Esophagus muscularis mucosa (tissue), 3 donors: ENCODE results near the gene NKAIN2.

Source experiments
- POLR2A ChIP-seq: fragments of 450-650 bp; IDR thresholded peaks from one replicate; pipeline ENCODE4 v1.6.1; 2017; ENCODE audit warnings: antibody characterized with exemption, moderate library complexity, mild to moderate bottlenecking, low read depth
- POLR2AphosphoS5 ChIP-seq, 2 donors: sonication (generic); formaldehyde crosslinking; IDR thresholded peaks; one replicate each; pipeline ENCODE4 v1.6.1; 2017; ENCODE audit warnings: antibody characterized with exemption in 2 of 2
- TF ChIP-seq, protein P1 (sequence below), 3 experiments: fragments of 200-600 bp in 2 of 3; fragments of 450-650 bp in 1 of 3; sonication (generic) in 2 of 3; IDR thresholded peaks; one replicate each; pipeline ENCODE4 v1.5.1; 2017 to 2019; ENCODE audit warnings: antibody characterized with exemption in 3 of 3, mild to moderate bottlenecking in 2 of 3, moderate library complexity in 1 of 3

DNA sequence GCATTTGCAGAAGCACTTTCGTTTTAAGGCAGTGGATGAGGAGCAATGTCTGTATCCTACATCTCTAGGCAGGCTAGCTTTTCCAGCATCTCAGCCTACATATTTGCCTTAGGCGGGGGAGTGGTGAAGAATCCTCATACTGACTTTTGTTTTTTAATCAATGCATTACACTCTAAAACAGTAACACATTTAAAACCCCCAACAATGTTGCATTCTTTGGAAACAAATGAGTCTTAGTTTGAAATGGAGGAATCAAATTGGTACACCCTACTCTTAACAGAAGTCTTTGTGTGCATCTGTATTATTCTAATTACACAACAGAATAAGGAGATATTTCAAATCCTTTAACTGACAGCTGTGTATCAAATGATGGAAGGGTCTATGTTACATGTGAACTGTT, 9.0 kb downstream of the NKAIN2 start:
- no peak for TF ChIP-seq POLR2AphosphoS5 (IDR thresholded peaks at IDR 0.05)
- TF ChIP-seq, protein P1, sequence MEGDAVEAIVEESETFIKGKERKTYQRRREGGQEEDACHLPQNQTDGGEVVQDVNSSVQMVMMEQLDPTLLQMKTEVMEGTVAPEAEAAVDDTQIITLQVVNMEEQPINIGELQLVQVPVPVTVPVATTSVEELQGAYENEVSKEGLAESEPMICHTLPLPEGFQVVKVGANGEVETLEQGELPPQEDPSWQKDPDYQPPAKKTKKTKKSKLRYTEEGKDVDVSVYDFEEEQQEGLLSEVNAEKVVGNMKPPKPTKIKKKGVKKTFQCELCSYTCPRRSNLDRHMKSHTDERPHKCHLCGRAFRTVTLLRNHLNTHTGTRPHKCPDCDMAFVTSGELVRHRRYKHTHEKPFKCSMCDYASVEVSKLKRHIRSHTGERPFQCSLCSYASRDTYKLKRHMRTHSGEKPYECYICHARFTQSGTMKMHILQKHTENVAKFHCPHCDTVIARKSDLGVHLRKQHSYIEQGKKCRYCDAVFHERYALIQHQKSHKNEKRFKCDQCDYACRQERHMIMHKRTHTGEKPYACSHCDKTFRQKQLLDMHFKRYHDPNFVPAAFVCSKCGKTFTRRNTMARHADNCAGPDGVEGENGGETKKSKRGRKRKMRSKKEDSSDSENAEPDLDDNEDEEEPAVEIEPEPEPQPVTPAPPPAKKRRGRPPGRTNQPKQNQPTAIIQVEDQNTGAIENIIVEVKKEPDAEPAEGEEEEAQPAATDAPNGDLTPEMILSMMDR (IDR thresholded peaks at IDR 0.05) = no peak
- TF ChIP-seq POLR2A = no peak
